GM18951 (cell line): Measurements from ENCODE around the gene PTPRN2.
"Not testable (repeated sequence)": the region's sequence is repeated elsewhere in the genome, so short reads cannot be mapped to it uniquely, and the experiment has no call there.

Experiments used
- POLR2A ChIP-seq: IDR thresholded peaks from 4 replicates; pipeline ENCODE4 v1.6.1; 2011; ENCODE audit warnings: mild to moderate bottlenecking; ENCODE audit not compliant: insufficient read length, insufficient read depth; ENCODE audit errors: extremely low read depth
- in situ Hi-C: fragments of 300-500 bp; cut with MboI; formaldehyde crosslinking; loops from one replicate; pipeline ENCODE4 v1.12.0; 2022; ENCODE audit warnings: low sequenced_read_pairs, mixed read lengths, inconsistent platforms; ENCODE audit not compliant: unreplicated experiment

PTPRN2 gene

DNA sequence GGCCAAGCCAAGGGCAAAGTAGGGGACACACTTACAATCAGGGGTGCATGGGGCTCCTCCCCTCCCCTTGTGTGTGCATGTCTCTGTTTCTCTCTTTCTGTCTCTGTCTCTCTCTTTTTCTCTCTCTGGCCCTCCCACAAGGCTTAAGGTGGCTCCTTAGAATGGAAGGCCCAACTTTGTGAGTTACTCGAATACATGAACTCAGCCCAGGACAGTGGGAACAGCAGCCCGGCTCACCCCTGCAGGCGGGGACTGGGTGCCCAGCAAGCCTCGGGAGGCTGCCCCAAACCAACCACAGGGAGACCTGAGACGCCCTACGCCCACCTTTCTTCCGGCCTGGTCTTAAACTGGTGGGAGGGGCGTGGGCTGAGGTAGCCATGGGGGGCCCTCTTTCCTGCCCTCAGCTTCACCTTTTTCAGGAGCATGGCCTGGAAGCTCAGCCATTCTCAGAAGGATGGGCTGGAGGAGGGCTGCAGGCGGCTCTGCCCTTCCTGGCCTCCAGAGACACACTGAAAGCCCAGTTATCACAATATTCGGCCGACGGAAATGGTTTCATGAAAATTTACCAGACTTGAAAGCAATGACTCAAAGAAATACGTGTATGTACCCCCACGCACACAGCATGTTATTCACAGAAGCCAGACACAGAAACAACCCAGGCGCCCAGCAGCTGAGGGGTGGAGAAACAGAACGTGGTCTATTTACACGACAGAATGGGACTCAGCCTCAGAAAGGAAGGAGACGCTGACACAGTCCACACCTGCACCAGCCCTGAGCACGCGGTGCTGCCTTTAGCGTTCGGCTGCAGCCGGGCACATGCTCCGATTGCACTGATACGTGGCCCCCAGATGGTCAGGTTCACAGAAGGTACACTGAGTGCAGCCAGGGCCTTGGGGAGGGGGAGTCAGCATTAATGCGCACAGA lies 229.5 kb downstream of the PTPRN2 start:
- no peak for TF ChIP-seq POLR2A
- in situ Hi-C loops, result no loop called here

DNA sequence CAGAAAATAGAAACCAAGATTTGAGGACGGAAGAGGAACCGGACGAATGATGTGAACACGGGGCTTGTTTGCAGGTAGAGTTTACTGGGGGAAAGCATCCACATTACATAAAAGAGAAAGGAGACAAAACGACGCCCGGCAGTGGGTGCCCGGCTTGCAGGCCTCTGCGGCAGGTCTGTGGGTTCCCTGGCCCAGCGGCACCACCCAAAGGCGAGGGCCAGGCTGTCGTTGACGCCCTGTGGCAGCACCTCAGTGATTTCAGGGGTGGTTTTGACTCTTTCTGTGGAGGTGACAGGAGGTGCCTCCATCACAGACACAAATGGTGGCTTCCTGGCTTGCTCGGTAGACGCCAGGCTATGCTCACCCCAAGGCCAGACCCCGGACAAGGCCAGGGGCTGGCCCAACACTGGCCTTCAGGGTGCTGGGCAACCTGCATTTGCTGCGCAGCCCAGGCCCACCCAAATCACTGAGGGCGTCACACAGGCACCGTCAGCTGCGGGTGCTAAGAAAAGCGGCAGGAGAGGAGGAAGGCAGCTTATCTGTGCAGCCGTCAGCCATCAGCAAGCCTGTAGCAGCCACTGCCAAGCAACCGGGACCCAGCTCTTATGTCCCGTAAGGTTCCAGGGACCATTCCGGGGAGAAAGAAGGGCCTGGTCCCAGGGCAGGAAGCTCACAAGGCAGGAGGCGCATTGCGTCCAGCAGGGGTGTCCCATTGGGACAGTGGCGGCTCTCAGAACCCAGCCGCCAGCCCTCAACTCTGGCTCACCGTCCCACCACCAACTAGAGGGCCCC lies 230.3 kb downstream of the PTPRN2 start:
- in situ Hi-C loops, result no loop called here
- no peak for TF ChIP-seq POLR2A

DNA sequence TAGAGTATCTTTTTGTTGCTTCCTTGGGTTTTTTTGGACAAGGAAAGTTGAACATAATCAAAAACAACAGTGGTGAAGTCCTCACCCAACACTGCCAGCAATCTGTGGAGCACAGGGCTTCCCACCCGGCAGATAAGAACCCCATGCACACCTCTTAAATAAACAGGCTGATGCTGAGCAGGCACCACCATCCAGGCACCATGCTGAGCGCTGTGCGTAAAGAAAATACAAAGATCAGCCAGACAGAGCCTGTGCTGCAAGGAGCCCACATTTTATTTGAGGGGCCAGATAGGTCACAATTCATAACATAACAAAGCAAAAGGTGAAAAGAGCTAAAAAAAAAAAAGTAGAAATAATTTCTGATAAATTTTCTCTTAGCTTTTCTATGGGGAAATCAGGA lies 231.2 kb downstream of the PTPRN2 start:
- no peak for TF ChIP-seq POLR2A
- in situ Hi-C loops, result no loop called here

DNA sequence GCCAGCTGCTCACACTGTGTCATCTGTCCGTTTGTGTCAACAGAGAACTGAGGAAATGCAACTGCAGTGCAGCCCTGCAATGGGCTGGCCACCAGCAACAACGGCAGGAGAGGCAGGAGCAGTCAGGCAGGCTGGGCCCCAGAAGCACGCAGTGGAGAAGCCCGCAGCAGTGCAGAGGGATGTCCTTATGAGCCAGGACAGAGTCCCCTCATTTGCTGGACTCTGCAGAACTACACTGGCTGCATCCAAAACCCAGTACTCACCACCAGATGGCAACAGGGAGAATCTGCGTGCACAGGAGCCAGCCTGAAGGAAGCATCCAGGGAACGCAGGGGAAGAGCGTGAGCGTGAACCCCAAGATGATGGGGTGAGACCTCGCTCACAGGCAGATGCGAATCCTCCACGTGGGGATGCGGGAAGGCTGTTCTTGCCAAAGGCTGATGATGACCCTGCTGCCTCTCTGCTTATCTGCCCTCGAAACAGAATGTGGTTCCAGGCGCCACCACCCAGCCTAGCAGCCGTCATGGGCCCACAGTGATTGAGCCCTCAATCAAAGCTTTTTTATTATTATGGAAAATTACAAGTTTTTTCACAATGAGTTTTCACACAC lies 232.1 kb downstream of the PTPRN2 start:
- TF ChIP-seq POLR2A, result no peak
- in situ Hi-C loops, result no loop called here

DNA sequence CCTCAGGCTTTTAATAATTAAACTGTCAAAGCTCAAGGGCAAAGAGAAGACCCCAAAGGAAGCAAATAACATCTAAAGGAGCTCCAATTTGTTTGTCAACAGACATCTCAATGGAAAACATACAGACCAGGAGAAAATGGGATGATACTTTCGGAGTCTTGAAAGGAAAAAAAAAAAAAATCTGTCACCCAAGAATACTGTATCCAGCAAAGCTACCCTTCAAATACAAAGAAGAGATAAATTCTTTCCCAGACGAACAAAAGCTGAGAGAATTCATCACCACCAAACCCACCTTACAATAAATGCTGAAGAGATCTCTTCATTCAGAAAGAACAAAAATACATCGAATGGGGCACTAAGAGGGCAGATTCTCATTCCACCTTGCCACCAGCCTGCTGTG lies 232.8 kb downstream of the PTPRN2 start:
- in situ Hi-C loops, result no loop called here
- TF ChIP-seq POLR2A, result no peak

DNA sequence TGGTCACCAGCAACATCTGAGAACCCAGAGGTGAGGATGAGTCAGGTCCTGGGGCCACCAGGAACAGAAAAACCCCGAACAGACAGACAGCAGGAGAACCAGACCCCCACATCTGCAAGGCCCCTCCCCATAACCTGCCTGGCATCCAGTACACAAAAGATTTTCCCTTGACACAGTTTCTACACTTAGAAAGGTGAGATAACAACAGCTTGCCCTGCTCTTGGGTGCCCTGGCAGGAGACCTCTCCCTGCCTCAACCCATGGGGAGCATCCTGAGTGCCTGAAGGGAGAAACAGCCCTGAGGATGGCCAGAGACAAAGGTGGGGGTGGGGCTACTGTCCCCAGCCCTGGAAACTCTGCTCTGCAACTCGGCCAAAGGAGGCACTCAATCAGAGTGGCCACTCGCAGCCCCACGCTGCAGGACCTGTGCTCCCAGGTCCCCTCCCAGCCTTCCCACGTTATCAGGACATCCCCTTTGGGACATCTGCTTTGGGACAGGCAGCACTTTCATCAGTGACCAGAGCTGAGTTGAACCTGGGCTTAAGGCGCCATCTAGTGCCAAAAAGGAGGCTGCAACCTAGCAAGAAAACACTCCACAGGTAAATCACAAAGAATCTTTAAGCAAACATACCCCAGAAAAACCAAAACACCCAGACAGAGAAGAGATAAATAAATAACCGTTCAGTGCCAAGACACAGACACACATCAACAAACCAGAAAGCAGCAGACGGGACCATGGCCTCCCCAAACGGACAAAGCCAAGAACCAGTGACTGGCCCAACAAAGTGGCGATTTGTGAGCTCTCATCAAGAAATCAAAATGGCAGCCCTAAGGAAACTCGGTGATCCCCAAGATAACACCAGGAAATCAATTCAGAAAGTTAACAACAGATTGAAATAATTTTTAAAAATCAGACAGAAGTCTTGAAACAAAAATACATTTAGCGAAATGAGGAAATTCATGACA lies 233.7 kb downstream of the PTPRN2 start:
- TF ChIP-seq POLR2A, result no peak
- in situ Hi-C loops, result no loop called here

DNA sequence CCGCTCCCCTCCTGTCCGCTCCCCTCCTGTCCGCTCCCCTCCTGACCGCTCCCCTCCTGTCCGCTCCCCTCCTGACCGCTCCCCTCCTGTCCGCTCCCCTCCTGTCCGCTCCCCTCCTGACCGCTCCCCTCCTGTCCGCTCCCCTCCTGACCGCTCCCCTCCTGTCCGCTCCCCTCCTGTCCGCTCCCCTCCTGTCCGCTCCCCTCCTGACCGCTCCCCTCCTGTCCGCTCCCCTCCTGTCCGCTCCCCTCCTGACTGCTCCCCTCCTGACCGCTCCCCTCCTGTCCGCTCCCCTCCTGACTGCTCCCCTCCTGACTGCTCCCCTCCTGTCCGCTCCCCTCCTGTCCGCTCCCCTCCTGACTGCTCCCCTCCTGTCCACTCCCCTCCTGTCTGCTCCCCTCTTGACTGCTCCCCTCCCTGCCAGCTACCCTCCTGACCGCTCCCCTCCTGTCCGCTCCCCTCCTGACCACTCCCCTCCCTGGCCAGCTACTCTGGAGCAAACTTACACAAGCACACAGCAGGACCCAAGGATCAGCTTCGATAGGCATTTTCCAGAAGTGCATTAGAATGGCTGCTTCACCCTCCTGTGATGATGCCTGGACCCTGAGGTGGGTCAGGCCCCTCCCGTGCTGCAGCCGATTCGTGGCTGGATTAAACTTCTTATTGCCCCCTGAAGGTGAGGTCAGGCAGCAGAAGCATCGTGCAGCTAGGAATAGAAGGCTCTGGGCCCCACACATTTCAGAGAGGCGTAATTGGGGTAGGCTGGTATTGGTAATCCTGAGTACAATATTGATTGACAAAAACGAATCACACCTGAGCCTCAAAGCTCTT lies 235.5 kb downstream of the PTPRN2 start:
- in situ Hi-C loops, result not testable (repeated sequence)

DNA sequence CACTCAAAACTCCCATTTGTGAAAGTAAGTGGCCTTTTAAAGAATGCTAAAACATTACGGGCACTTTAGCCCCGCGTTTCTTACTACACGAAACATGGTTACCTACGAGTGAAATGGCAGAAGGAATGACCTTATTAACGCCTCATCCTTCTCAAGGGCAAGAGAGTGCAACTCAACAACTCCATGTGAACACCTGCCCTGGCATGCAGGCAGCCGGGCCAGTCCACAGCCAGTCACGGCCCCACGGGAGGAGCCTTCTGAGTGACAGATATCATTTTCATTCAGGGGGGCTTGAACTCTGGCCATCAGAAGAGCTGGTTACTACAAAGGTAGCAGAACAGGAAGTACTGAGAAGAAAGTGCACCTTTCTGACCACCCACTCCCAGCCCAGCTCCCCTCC lies 236.1 kb downstream of the PTPRN2 start:
- in situ Hi-C loops, result no loop called here

DNA sequence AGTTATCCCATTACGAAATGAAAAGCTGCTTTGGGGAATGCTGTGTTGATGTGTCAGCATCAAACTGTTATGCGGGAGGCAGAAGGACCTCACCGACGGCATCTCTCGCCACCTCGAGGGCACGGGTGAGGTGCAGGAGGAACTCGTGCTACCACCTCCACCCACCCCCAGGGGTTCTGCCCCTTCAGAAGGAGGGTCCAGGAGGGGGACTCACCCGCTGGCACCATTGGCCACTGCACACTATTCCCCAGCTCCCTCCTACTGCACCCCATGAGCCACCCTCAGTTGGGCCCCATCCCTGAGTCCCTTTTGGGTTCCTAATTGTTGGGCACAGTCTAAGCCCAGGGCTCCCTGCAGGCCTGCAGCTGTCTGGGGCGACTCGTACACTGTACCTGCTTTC lies 236.6 kb downstream of the PTPRN2 start:
- in situ Hi-C loops, result no loop called here
- TF ChIP-seq POLR2A, result no peak

More for the DNA sequence above, 236.1 kb downstream of the PTPRN2 start:
- no peak for TF ChIP-seq POLR2A

DNA sequence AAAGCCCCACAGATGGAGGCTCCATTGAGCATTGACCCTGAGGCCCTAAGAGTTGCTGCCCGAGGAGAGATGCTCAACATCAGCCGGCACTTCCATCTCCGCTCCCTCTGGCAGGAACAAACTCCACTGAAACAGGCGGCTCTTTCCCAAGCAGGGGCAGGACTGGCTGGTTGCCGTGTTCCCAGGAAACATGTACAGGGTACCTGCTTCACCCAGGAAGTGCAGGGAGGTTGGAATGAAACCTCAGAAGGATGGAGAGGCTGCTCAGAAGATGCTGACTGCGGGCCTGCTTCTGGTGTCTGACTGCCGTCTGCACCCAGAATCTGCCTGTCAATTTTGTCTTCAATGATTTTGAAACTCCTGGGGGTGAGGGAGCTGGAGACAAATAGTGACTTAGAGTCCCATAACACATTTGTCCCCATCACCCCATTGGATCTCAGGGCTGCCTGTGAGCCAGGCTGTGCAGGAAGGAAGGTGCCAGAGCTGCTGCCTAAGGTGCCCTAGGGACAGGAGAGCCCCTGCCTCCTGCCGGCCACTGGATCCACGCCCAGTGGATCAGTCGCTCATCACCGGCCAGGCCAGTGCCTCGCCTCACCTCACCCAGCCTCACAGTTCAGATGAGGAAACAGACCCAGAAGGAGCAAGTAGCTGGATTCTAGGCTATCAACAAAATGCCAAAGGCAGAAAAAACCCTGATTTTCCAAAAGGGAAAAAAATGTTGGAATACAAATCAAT lies 237.3 kb downstream of the PTPRN2 start:
- in situ Hi-C loops, result no loop called here
- no peak for TF ChIP-seq POLR2A

DNA sequence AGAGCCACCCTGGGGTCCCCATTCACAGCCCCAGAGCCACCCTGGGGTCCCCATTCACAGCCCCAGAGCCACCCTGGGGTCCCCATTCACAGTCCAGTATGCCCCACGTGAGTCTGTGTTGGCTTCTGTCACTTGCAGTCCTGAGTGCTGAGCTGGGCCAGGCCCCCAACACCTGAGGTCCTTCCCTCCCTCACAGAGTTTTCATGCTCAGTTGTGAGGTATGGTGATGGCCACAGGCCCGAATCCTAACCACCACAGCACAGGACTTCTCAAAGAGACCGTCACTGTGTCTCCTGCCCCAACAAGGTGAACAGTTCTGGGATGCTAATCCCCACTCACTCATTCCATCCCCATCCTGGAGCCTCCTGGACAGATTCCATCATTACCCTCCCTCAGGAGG lies 239.2 kb downstream of the PTPRN2 start:
- in situ Hi-C loops, result no loop called here
- TF ChIP-seq POLR2A, result no peak

DNA sequence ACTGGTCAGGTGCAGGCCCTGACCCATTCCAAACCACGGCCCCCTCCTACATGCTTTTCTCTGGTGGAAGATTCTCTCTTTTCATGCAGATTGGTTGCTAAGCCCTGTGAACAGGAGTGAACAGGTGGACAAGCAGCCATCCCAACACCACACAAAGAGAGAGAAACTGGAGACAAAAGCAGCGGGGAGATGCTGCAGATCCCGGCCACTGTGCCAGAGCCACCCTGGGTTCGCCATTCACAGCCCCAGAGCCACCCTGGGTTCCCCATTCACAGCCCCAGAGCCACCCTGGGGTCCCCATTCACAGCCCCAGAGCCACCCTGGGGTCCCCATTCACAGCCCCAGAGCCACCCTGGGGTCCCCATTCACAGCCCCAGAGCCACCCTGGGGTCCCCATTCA lies 239.6 kb downstream of the PTPRN2 start:
- in situ Hi-C loops, result not testable (repeated sequence)
